Colonic mucosa (tissue), 4 donors: ENCODE measurements around the gene LEMD1. TPM values are rescaled to one million over a fixed set of nuclear protein-coding genes. Genes with fewer than 3 reads are reported as not detected.

Experiments
- DNase-seq: peaks from one replicate; pipeline ENCODE4 v3.0.0-alpha.2; 2020
- H3K27ac ChIP-seq: fragments of 200-600 bp; one replicate; pipeline ENCODE4 v1.8.0; 2021
- H3K27me3 ChIP-seq: fragments of 200-600 bp; one replicate; pipeline ENCODE4 v1.8.0; 2021
- H3K36me3 ChIP-seq: fragments of 200-600 bp; one replicate; pipeline ENCODE4 v1.8.0; 2021
- H3K4me1 ChIP-seq: fragments of 200-600 bp; one replicate; pipeline ENCODE4 v1.8.0; 2021; ENCODE audit warnings: mild to moderate bottlenecking
- H3K4me3 ChIP-seq: fragments of 200-600 bp; one replicate; pipeline ENCODE4 v1.8.0; 2021
- H3K9ac ChIP-seq, 2 donors: one replicate each; pipeline ENCODE4 v1.7.0; 2013; ENCODE audit warnings: control low read depth in 2 of 2, low read depth in 2 of 2, low read length in 2 of 2
- H3K9me3 ChIP-seq: fragments of 200-600 bp; one replicate; pipeline ENCODE4 v1.8.0; 2021
- intact Hi-C: fragments of 100-400 bp; cut with DNase I; formaldehyde crosslinking; loops from one replicate; pipeline ENCODE4 v1.14.1; 2022
- total RNA-seq, 2 donors: library from RNA; stranded (reverse); fragmentation: NEBNext Ultra II Directional in 1 of 2; extraction: Animal tissue kit (Norgen Biotek cat#: 25700) in 1 of 2; gene quantifications; one replicate each; pipeline ENCODE4 v1.2.1, GENCODE V29; 2021
- TF ChIP-seq, protein P1 (sequence below): fragments of 200-600 bp; IDR thresholded peaks from one replicate; pipeline ENCODE4 v1.8.0; 2022; ENCODE audit warnings: antibody characterized with exemption, mild to moderate bottlenecking
- donor health status: healthy.
- donor health status: DM: no; HTN: no; CAD: no.
- donor health status: DM: no; HTN: no; CAD: no.

The LEMD1 gene
- total RNA-seq, 2 donors from 2014 or later, result 0.77 to 1.1 TPM

DNA sequence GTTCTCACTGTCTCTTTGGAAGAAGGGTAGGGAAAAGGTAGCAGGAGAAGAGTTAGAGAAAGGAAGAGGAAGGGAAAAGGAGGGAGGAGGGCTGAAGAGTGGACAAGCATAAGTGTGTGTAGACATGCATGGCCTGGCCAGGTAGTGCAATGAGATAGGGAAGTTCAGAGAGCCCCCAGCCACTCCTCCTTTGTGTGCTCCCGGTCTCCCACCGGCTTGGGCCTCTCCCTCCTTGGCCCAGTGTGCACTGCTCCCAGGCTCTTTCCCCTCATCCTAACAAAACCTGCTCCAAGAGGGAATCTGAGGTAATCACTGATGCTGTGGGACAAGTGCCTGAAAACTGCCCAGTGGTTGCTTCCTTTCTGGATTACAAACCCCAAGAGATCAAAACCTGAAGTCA, 10.3 kb upstream of the LEMD1 start:
- Histone ChIP-seq H3K4me3 (no peak overlapping the region), H3K36me3 (no peaks in the 10 kb centered on the region), H3K27ac (no peak overlapping the region), H3K9ac (no peak overlapping the region), H3K4me1 (peaks cover 4% of the 10 kb centered on the region), H3K9me3 (no peaks in the 10 kb centered on the region), H3K27me3 (no peaks in the 10 kb centered on the region)
- no peak for DNase-seq
- intact Hi-C loops, result loop anchor here (5.0 kb wide), 1 partner anchor 35 kb away; no protein-coding TSS in a partner anchor
- TF ChIP-seq, protein P1, sequence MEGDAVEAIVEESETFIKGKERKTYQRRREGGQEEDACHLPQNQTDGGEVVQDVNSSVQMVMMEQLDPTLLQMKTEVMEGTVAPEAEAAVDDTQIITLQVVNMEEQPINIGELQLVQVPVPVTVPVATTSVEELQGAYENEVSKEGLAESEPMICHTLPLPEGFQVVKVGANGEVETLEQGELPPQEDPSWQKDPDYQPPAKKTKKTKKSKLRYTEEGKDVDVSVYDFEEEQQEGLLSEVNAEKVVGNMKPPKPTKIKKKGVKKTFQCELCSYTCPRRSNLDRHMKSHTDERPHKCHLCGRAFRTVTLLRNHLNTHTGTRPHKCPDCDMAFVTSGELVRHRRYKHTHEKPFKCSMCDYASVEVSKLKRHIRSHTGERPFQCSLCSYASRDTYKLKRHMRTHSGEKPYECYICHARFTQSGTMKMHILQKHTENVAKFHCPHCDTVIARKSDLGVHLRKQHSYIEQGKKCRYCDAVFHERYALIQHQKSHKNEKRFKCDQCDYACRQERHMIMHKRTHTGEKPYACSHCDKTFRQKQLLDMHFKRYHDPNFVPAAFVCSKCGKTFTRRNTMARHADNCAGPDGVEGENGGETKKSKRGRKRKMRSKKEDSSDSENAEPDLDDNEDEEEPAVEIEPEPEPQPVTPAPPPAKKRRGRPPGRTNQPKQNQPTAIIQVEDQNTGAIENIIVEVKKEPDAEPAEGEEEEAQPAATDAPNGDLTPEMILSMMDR, result no peak

GRCh38 chr1:205430696-205431305, 8.9 kb upstream of the LEMD1 start:
- DNase-seq, result peak; percentile 80
- peak overlapping the region; percentile 48 for H3K4me3 ChIP-seq
- H3K9ac ChIP-seq, result peak overlapping the region; percentile 16 to 28
- H3K27ac ChIP-seq, result no peak overlapping the region
- H3K9me3 ChIP-seq, result no peaks in the 10 kb centered on the region
- TF ChIP-seq, protein P1, result peak; percentile 69
- peaks cover 4% of the 10 kb centered on the region for H3K4me1 ChIP-seq
- no peaks in the 10 kb centered on the region for H3K36me3 ChIP-seq
- intact Hi-C loops, result loop anchor here (5.0 kb wide), 1 partner anchor 34 kb away; no protein-coding TSS in a partner anchor
- H3K27me3 ChIP-seq, result no peaks in the 10 kb centered on the region

- intact Hi-C loops, result loop anchor here (5.0 kb wide), 2 partner anchors 33 to 57 kb away; no protein-coding TSS in a partner anchor
Observed at GRCh38 chr1:205429762-205430695, 8.2 kb upstream of the LEMD1 start.

DNA sequence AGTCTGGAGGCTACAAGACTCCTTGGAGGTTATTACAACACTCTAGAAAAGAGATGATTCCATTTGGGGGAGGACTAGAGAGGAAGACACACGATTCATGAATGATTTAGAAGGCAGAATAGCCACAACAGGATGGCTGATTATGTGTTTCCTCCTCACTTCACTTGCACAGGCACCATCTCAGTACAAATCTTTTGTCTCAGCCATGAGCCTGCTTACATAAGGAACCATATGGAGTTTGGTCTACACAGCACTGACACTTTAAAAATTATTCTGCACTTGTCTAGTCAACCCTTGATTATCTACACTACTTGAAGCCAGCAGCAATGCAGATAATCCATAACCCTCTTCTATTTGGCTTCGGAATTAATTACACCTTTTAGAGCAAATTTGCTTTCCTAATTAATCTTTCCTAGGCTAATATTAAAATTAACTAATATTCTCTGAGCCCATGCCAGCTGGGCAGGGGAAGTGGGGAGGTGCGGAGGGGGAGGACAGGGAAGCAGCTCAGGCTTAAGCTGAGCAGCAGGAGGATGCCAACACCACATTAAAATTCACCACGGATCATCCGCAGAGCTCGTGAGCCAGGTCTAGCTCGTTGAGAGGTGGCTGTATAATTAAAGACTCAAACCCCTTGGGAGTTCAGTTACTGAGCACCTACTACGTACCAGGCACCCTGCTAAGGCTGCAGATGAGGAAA, 3.2 kb upstream of the LEMD1 start:
- no peak overlapping the region for H3K27ac ChIP-seq
- no peaks in the 10 kb centered on the region for H3K9me3 ChIP-seq
- H3K36me3 ChIP-seq, result no peaks in the 10 kb centered on the region
- no peaks in the 10 kb centered on the region for H3K4me1 ChIP-seq
- no peak overlapping the region for H3K9ac ChIP-seq
- TF ChIP-seq, protein P1, result no peak
- H3K27me3 ChIP-seq, result no peaks in the 10 kb centered on the region
- DNase-seq, result no peak
- intact Hi-C loops, result loop anchor here (5.0 kb wide), 1 partner anchor 62 kb away; no protein-coding TSS in a partner anchor
- no peak overlapping the region for H3K4me3 ChIP-seq

More at GRCh38 chr1:205429762-205430695, 8.2 kb upstream of the LEMD1 start:
- peak overlapping the region; percentile 16 to 28 for H3K9ac ChIP-seq
- H3K36me3 ChIP-seq, result no peaks in the 10 kb centered on the region
- no peak overlapping the region for H3K27ac ChIP-seq
- DNase-seq, result peak; percentile 19
- peaks cover under 1% of the 10 kb centered on the region for H3K4me1 ChIP-seq
- no peaks in the 10 kb centered on the region for H3K9me3 ChIP-seq
- TF ChIP-seq, protein P1, result no peak
- peak overlapping the region; percentile 48 for H3K4me3 ChIP-seq
- H3K27me3 ChIP-seq, result no peaks in the 10 kb centered on the region

GRCh38 chr1:205423814-205424399, 2.1 kb upstream of the LEMD1 start:
- Histone ChIP-seq H3K4me3 (no peak overlapping the region), H3K27ac (no peak overlapping the region), H3K9me3 (no peaks in the 10 kb centered on the region), H3K36me3 (no peaks in the 10 kb centered on the region), H3K27me3 (no peaks in the 10 kb centered on the region), H3K9ac (no peak overlapping the region), H3K4me1 (no peaks in the 10 kb centered on the region)
- TF ChIP-seq, protein P1, result no peak
- no peak for DNase-seq
- intact Hi-C loops, result no loop called here
